SK-N-SH (cell line): Measurements from ENCODE around the gene TTC21A.

Experiments used
- NRF1 ChIP-seq: IDR thresholded peaks from 2 replicates; pipeline ENCODE4 v1.6.1; 2012; ENCODE audit warnings: low read depth, mild to moderate bottlenecking, low read length
- TF ChIP-seq, protein P1 (sequence below): fragments of 200-600 bp; sonication (generic); IDR thresholded peaks from 2 replicates; pipeline ENCODE4 v1.6.1; 2017; ENCODE audit warnings: antibody characterized with exemption, mild to moderate bottlenecking, moderate library complexity
- TF ChIP-seq, protein P2 (sequence below): IDR thresholded peaks from 2 replicates; pipeline ENCODE4; 2012

DNA sequence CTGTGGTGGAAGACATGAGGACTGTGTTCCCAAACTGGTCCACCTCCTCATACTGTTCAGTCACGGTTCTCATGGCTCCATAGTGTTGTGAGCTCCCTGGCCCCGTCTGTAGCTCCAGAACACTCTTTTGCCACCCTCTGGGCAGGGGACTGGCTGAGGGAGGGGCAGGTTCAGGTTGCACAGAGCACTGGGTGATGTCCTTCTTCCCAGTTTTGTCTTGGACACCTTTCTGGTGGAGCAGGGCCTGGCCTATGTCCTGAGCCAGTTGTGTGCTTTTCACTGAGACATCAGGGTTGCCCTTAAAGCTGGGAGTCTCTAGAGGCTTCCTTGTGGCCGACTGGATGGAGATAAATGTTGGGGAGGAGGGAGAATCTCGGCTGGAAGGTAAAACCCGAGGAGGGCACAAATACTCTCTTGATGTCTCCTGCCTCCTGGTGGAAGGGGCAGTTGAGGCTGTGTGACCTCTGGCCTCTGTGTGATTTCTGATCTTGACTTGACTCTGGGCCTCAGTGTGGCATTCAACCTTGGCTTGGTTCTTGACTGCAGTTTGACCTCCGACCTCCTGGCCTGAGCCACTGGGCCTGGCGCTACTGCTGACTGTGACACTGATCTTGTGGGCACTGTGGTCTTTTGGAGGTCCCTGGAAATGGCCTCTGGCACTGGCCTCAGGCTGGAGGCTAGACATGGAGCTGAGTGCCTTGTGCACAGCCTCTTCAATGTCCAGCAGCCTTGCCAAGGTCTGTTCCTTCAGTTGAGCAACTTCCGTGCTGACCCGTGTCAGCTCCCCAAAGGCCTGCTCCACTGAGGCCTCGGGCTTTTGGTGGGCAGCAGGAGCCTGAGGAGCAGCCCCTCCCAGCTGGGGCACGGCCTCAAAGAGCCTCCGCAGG, 76.8 kb downstream of the TTC21A start:
- TF ChIP-seq, protein P1, sequence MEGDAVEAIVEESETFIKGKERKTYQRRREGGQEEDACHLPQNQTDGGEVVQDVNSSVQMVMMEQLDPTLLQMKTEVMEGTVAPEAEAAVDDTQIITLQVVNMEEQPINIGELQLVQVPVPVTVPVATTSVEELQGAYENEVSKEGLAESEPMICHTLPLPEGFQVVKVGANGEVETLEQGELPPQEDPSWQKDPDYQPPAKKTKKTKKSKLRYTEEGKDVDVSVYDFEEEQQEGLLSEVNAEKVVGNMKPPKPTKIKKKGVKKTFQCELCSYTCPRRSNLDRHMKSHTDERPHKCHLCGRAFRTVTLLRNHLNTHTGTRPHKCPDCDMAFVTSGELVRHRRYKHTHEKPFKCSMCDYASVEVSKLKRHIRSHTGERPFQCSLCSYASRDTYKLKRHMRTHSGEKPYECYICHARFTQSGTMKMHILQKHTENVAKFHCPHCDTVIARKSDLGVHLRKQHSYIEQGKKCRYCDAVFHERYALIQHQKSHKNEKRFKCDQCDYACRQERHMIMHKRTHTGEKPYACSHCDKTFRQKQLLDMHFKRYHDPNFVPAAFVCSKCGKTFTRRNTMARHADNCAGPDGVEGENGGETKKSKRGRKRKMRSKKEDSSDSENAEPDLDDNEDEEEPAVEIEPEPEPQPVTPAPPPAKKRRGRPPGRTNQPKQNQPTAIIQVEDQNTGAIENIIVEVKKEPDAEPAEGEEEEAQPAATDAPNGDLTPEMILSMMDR = no peak
- TF ChIP-seq, protein P2, sequence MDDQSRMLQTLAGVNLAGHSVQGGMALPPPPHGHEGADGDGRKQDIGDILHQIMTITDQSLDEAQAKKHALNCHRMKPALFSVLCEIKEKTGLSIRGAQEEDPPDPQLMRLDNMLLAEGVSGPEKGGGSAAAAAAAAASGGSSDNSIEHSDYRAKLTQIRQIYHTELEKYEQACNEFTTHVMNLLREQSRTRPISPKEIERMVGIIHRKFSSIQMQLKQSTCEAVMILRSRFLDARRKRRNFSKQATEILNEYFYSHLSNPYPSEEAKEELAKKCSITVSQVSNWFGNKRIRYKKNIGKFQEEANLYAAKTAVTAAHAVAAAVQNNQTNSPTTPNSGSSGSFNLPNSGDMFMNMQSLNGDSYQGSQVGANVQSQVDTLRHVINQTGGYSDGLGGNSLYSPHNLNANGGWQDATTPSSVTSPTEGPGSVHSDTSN = no peak
- no peak for TF ChIP-seq NRF1
